Spleen (tissue), 11 donors: Measurements from ENCODE around the gene C16orf87. TPM values are rescaled to one million over a fixed set of nuclear protein-coding genes. Genes with fewer than 3 reads are reported as not detected.

Experiments
- DNase-seq: peaks from one replicate; pipeline ENCODE4 v3.0.0-alpha.2; 2020
- H3K27ac ChIP-seq, 8 donors: fragments of 200-600 bp; sonication (generic) in 7 of 8; 1 replicate in 4 of 8; 2 replicates in 4 of 8; pipeline versions ENCODE4 v1.5.0 to v1.8.0; 2016 to 2021; ENCODE audit warnings: inconsistent platforms in 4 of 8, mild to moderate bottlenecking in 4 of 8, moderate library complexity in 1 of 8
- H3K27me3 ChIP-seq, 7 donors: fragments of 200-600 bp; sonication (generic) in 6 of 7; replicated peaks in 1 of 7; 1 replicate in 4 of 7; 2 replicates in 3 of 7; pipeline versions ENCODE4 v1.5.0 to v1.8.0; 2016 to 2021; ENCODE audit warnings: inconsistent platforms in 3 of 7, mild to moderate bottlenecking in 1 of 7
- H3K36me3 ChIP-seq, 6 donors: fragments of 200-600 bp; sonication (generic) in 5 of 6; 1 replicate in 4 of 6; 2 replicates in 2 of 6; pipeline versions ENCODE4 v1.5.0 to v1.8.0; 2016 to 2021; ENCODE audit warnings: inconsistent platforms in 2 of 6
- H3K4me1 ChIP-seq, 6 donors: fragments of 200-600 bp; sonication (generic) in 5 of 6; 1 replicate in 3 of 6; 2 replicates in 3 of 6; pipeline versions ENCODE4 v1.5.0 to v1.8.0; 2016 to 2021; ENCODE audit warnings: inconsistent platforms in 3 of 6
- H3K4me3 ChIP-seq, 8 donors: fragments of 200-600 bp; sonication (generic) in 7 of 8; 1 replicate in 4 of 8; 2 replicates in 4 of 8; pipeline versions ENCODE4 v1.5.0 to v1.8.0; 2016 to 2021; ENCODE audit warnings: inconsistent platforms in 4 of 8, mild to moderate bottlenecking in 4 of 8, moderate library complexity in 2 of 8
- H3K9me3 ChIP-seq, 8 donors: fragments of 200-600 bp; sonication (generic) in 7 of 8; 1 replicate in 4 of 8; 2 replicates in 4 of 8; pipeline versions ENCODE4 v1.5.0 to v1.8.0; 2016 to 2021; ENCODE audit warnings: inconsistent platforms in 4 of 8
- POLR2A ChIP-seq, 3 donors: fragments of 450-650 bp; IDR thresholded peaks; one replicate each; pipeline ENCODE4 v1.5.1; 2017; ENCODE audit warnings: antibody characterized with exemption in 3 of 3, mild to moderate bottlenecking in 1 of 3
- POLR2AphosphoS5 ChIP-seq, 3 donors: sonication (generic); formaldehyde crosslinking; IDR thresholded peaks; one replicate each; pipeline ENCODE4 v1.5.1; 2017; ENCODE audit warnings: antibody characterized with exemption in 3 of 3
- WGBS, 5 donors: extraction: QIAGEN DNeasy Blood & Tissue Kit in 3 of 5; methylation state at CpG; one replicate each; pipeline versions ENCODE4 v1.1.5 to v1.1.7; 2013 to 2018; 5-methylcytosine and 5-hydroxymethylcytosine counted together
- intact Hi-C: fragments of 100-400 bp; cut with DNase I; formaldehyde crosslinking; loops from one replicate; pipeline ENCODE4 v1.15.0; 2023; ENCODE audit warnings: low total_unique reads
- polyA plus RNA-seq, 3 donors: library from polyadenylated mRNA; stranded (reverse); fragments of 200-250 nt; gene quantifications; one replicate each; pipeline ENCODE4 v1.2.1, GENCODE V29; 2013
- total RNA-seq, 7 donors: library from RNA; depleted of rRNA in 3 of 7; stranded (reverse); fragments of >200 nt in 3 of 7; fragmentation: NEBNext Ultra II Directional in 4 of 7; extraction: Animal tissue kit (Norgen Biotek cat#: 25700) in 4 of 7; gene quantifications; one replicate each; pipeline versions ENCODE4 v1.1.0 to v1.2.1, GENCODE V29; 2016 to 2021
- TF ChIP-seq, protein P1 (sequence below), 11 experiments: fragments of 200-600 bp in 7 of 11; fragments of 450-650 bp in 4 of 11; sonication (generic) in 4 of 11; IDR thresholded peaks in 8 of 11; conservative IDR thresholded peaks in 3 of 11; 1 replicate in 7 of 11; 2 replicates in 4 of 11; pipeline versions ENCODE4 v1.4.0 to v1.8.0; 2016 to 2021; ENCODE audit warnings: antibody characterized with exemption in 11 of 11, inconsistent platforms in 4 of 11, mild to moderate bottlenecking in 1 of 11
- donor health status: healthy with polysubstance abuse.
- donor health status: DM: no; HTN: no; CAD: no; lungs with moderate emphysema.
- donor health status: DM: no; HTN: no; CAD: no.
- donor health status: Bipolar disorder and iron deficiency.
- donor health status: healthy.
- donor health status: DM: no; HTN: no; CAD: no.
- donor health status: DM: yes; HTN: yes; CAD: no.

Gene C16orf87
- total and polyA plus RNA-seq, 10 donors, result 7.2 to 10.3 (median 8.5) TPM

DNA sequence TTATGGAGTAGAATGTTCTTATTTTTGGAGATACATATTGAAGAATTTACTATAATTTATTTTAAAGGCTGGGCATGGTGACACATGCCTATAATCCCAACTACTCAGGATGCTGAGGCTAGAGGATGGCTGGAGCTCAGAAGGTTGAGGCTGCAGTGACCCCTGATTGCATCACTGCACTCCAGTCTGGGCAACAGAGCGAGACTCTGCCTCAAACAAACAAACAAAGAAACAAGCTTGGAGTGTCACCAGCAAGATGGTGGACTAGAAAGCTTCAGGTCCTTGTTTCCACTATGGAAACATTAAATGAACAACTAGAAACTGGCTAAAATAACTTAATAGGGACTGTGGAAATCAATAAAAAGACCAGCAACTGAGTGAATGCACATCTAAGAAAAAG is 35.3 kb upstream of the C16orf87 start:
- intact Hi-C loops, result no loop called here

DNA sequence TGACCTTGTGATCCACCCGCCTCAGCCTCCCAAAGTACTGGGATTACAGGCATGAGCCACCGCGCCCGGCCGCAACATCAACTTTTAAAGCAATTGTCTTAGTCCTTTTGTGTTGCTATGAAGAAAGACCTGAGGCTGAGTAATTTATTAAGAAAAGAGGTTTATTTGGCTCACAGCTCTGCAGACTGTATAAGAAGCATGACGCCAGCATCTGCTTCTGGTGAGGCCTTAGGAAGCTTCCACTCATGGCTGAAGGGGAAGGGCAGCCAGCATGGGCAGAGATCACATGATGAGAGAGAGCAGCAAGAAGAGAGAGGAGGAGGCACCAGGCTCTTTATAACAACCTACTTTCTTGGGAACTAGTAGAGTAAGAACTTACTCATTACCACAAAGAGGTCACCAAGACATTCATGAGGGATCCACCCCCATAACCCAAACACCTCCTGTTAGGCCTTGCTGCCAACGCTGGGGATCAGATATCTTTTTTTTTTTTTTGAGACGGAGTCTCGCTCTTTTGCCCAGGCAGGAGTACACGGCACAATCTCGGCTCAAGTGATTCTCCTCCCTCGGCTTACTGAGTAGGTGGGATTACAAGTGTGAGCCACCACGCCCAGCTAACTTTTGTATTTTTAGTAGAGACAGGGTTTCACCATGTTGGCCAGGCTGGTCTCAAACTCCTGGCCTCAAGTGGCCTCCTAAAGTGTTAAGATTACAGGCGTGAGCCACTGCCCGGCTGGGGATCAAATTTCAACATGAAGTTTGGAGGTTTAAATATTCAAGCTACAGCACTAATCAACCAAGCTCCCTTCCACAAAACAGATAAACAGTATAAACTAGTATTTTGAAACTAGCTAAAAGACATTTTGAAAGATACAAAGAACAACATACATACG is 31.8 kb upstream of the C16orf87 start:
- Histone ChIP-seq H3K9me3 (no peaks in the 10 kb centered on the region), H3K4me3 (no peak overlapping the region), H3K27me3 (no peaks in the 10 kb centered on the region), H3K36me3 (no peaks in the 10 kb centered on the region), H3K4me1 (peaks cover 0 to 7% (median 0%) of the 10 kb centered on the region in 6 donors), H3K27ac (no peak overlapping the region)
- peak; percentile 6 for DNase-seq
- TF ChIP-seq, protein P1, sequence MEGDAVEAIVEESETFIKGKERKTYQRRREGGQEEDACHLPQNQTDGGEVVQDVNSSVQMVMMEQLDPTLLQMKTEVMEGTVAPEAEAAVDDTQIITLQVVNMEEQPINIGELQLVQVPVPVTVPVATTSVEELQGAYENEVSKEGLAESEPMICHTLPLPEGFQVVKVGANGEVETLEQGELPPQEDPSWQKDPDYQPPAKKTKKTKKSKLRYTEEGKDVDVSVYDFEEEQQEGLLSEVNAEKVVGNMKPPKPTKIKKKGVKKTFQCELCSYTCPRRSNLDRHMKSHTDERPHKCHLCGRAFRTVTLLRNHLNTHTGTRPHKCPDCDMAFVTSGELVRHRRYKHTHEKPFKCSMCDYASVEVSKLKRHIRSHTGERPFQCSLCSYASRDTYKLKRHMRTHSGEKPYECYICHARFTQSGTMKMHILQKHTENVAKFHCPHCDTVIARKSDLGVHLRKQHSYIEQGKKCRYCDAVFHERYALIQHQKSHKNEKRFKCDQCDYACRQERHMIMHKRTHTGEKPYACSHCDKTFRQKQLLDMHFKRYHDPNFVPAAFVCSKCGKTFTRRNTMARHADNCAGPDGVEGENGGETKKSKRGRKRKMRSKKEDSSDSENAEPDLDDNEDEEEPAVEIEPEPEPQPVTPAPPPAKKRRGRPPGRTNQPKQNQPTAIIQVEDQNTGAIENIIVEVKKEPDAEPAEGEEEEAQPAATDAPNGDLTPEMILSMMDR (IDR thresholded peaks at IDR 0.05 in 8 of 11, conservative IDR thresholded peaks at IDR 0.05 in 3 of 11), result no peak
- no peak for TF ChIP-seq POLR2A (IDR thresholded peaks at IDR 0.05)
- intact Hi-C loops, result no loop called here
- WGBS, 5 donors, result 92 to 98% (median 94%) methylated on average over 16 of the region's 16 CpGs

More for the DNA sequence above, 35.3 kb upstream of the C16orf87 start:
- peaks cover 0 to 7% (median 0%) of the 10 kb centered on the region in 6 donors for H3K4me1 ChIP-seq
- H3K9me3 ChIP-seq, result no peaks in the 10 kb centered on the region
- DNase-seq, result no peak
- H3K27ac ChIP-seq, result no peak overlapping the region
- no peak overlapping the region for H3K4me3 ChIP-seq
- 73 to 92% (median 85%) methylated on average over 1 of the region's 1 CpG for WGBS, 5 donors
- no peaks in the 10 kb centered on the region for H3K36me3 ChIP-seq
- H3K27me3 ChIP-seq, result peaks cover 0 to 3% (median 0%) of the 10 kb centered on the region in 7 donors
- TF ChIP-seq, protein P1 (IDR thresholded peaks at IDR 0.05 in 8 of 11, conservative IDR thresholded peaks at IDR 0.05 in 3 of 11), result no peak
- no peak for TF ChIP-seq POLR2A (IDR thresholded peaks at IDR 0.05)
- TF ChIP-seq POLR2AphosphoS5 (IDR thresholded peaks at IDR 0.05), result no peak

DNA sequence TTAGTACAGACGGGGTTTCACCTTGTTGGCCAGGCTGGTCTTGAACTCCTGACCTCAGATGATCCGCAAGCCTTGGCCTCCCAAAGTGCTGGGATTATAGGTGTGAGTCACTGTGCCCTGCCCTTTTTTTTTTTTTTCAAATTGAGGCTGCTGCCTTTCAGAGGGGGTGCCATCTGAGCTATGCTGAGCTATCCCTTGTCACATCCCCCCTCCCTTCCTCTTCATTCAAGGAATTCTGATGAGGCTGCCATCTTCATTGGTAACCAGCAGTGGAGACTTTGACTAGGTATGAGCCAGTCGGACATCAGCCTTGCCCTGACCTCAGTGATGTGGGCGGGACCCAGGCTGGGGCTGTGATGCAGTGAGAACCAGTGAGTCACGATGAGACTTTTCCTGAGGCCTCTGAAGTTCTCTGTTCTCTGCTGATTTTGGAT is 28.8 kb upstream of the C16orf87 start:
- H3K36me3 ChIP-seq, result no peaks in the 10 kb centered on the region
- peaks cover 0 to 7% (median 0%) of the 10 kb centered on the region in 6 donors for H3K4me1 ChIP-seq
- 72 to 84% (median 83%) methylated on average over 5 of the region's 5 CpGs for WGBS, 5 donors
- H3K27me3 ChIP-seq, result no peaks in the 10 kb centered on the region
- H3K4me3 ChIP-seq, result no peak overlapping the region
- intact Hi-C loops, result no loop called here
- peak; percentile 31 for DNase-seq
- H3K27ac ChIP-seq, result no peak overlapping the region
- H3K9me3 ChIP-seq, result no peaks in the 10 kb centered on the region
- no peak for TF ChIP-seq POLR2A (IDR thresholded peaks at IDR 0.05)
- no peak for TF ChIP-seq POLR2AphosphoS5 (IDR thresholded peaks at IDR 0.05)
- TF ChIP-seq, protein P1 (IDR thresholded peaks at IDR 0.05 in 8 of 11, conservative IDR thresholded peaks at IDR 0.05 in 3 of 11), result no peak

DNA sequence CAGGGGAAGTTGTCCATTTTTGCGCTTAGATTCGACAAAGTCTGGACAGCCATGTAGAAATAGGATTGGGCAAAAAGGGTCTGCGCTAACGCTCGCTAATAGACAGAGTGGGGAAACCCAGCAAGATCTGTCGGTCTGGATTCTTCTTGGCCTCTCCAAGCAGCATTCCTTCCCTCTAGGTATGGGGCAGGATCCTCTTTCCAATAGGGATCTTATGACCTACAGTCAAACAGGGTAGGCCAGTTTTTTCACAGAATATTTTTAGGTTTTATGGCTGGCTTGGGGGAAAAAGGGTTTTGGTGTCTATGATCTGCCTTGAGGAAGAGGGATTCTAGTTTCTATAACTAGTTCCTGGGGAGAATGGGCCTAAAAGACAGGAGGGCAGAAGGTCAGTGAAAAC is 27.2 kb upstream of the C16orf87 start:
- peaks cover 0 to 7% (median 0%) of the 10 kb centered on the region in 6 donors for H3K4me1 ChIP-seq
- H3K4me3 ChIP-seq, result no peak overlapping the region
- H3K9me3 ChIP-seq, result no peaks in the 10 kb centered on the region
- WGBS, 5 donors, result 93 to 99% (median 95%) methylated on average over 6 of the region's 6 CpGs
- H3K36me3 ChIP-seq, result no peaks in the 10 kb centered on the region
- intact Hi-C loops, result no loop called here
- no peak overlapping the region for H3K27ac ChIP-seq
- TF ChIP-seq POLR2A (IDR thresholded peaks at IDR 0.05) (no peak), POLR2AphosphoS5 (IDR thresholded peaks at IDR 0.05) (no peak)
- TF ChIP-seq, protein P1 (IDR thresholded peaks at IDR 0.05 in 8 of 11, conservative IDR thresholded peaks at IDR 0.05 in 3 of 11), result no peak
- no peak for DNase-seq
- H3K27me3 ChIP-seq, result no peaks in the 10 kb centered on the region
